ENCODE results near the gene KCNJ12.
"Not testable (repeated sequence)": the region's sequence is repeated elsewhere in the genome, so short reads cannot be mapped to it uniquely, and the experiment has no call there.

Gene KCNJ12

DNA sequence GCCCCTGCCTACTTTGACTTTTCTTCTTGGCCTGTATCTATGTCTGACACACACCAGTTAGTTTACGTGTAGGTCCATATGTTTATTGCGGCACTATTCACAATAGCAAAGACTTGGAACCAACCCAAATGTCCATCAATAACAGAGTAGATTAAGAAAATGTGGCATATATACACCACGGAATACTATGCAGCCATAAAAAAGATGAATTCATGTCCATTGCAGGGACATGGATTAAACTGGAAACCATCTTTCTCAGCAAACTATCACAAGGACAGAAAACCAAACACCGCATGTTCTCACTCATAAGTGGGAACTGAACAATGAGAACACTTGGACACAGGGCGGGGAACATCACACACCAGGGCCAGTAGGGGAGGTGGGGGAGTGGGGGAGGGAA, 80.3 kb downstream of the KCNJ12 start:
- DNase-seq, result not testable (repeated sequence)

GRCh38 chr17:21457051-21458026, 81.2 kb downstream of the KCNJ12 start:
- peak; percentile 91 for DNase-seq

DNA sequence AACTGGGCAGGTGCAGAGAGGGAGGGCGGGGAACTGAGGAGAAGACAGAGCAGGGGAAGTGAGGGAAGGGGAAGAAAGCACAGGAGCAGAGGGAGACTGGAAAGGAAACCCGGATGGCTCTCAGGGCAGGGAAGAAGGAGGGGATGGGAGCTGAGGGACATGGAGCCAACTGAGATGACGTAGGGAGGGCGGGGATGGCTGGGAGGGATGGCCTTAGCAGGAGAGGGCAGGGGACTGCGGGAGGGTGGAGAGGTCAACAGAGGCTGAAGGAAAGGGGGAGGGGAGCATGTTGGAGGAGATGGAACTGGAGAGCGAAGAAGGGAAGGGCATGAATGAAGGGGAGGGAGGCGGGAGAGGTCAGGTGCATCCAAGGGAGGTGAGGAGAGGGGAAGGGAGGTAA, 81.9 kb downstream of the KCNJ12 start:
- no peak for DNase-seq

DNA sequence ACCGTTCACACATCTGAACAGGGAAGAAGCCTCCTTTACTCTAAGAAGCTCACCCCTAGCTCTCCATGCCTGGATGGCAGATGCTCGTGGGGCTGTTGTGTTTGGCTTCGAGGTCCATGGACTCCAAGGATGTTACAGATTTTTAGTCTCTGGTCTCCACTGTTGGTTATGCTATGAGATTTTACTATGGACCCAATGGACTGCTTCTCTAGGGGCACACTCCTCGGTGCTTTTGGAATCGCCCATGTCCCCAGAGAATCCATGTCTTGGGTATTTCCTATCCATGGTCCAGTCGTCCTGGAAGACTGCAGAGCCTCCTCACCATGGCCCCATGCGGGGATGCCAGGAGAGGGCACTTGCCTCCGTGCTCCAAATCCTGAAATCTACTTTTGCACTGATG, 83.4 kb downstream of the KCNJ12 start:
- DNase-seq, result no peak

DNA sequence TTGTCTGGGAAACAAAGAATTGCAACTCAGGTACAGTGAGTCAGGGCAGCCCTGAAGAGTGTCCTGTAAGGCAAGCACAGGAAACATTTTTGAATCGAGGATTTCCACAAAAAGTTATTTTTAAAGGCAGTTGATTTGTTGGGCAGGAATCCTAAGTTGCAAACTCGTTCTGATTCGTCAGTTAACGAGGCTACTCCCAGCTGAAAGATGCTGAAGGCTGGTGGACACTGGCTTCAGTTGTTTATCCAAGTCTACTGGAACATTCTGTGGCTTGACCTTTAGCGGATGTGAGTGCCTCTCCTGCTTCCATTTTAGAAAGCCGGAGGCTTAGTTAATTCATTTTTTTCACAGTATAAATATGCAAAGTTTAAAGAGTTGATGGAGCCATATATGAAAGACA, 84.2 kb downstream of the KCNJ12 start:
- peak; percentile 15 for DNase-seq

GRCh38 chr17:21462237-21462636, 86.1 kb downstream of the KCNJ12 start:
- DNase-seq, result no peak

DNA sequence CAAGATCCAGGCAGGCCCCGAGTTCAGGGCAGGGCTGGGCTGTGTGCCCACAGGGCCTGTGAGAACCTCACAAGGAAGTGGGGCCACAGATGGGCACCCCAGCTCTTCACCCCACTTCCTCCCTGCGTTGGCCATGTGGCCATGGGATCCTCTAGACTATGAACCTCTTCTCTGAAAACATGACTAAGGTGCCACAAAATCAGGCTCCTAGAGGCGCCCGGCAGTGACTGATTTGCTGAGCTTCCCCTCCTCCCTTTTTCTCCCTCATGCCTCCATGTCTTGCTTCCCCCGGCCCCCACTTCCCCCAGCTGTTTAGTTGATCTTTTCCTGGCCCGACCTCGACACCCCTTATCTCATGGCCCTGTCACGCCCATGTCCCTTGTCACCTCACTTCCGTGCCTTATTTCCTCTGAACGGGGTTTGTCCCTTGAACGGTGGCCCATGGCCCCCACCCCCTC, 87.1 kb downstream of the KCNJ12 start:
- DNase-seq, result no peak

DNA sequence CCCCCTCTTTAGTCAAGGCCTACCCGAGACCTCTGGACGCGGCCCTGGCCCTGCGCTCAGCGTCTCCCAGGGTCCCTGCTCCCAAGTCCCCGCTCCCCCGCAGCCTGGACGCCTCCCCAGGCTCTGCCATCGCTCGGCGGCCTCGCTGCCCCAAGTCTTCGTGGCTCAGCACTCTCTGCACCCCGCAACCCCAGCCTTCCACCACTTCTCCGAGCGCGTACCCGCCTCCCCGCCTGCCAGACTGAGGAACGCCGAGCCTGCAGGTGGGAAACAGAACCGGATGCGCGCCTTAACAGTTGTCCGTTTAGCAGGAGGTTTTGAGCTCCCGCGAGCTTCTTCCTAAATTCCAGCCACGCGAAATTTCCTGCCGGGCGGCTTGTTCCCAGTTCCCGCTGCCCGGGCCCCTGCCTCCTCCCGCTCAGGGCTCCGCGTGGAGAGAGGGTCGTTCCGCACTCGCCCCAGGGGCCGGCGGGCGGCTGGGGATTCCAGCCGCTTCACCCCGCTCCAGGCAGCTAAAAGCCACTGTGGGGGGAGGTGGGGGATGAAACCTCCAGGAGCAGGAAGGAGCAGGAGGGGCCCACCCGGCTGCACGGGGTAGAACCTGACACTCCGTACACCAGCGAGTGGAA, 87.7 kb downstream of the KCNJ12 start:
- DNase-seq, result no peak

DNA sequence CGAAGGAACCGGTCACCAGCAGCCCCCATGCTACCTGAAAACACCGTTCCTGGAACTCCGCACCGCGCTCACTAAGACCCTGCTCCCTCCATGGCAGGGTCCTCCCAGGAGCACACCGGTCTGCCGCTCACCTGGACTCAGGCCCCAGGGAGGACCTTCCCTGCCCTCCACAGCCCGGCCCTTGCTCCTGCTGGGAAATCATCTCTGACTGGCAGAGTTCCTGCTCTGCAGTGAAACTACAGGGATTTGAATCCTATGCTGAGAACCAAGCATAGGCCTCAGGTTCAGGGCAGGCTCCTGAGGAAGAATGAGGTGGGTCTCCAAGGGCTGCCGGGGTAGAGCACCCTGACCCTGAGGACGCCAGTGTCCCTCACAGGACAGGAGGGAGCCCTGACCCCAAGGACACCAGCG, 88.5 kb downstream of the KCNJ12 start:
- DNase-seq, result no peak

- DNase-seq, result no peak
Measured at GRCh38 chr17:21466550-21466949, 90.4 kb downstream of the KCNJ12 start.

GRCh38 chr17:21467196-21467595, 91.0 kb downstream of the KCNJ12 start:
- DNase-seq, result no peak

DNA sequence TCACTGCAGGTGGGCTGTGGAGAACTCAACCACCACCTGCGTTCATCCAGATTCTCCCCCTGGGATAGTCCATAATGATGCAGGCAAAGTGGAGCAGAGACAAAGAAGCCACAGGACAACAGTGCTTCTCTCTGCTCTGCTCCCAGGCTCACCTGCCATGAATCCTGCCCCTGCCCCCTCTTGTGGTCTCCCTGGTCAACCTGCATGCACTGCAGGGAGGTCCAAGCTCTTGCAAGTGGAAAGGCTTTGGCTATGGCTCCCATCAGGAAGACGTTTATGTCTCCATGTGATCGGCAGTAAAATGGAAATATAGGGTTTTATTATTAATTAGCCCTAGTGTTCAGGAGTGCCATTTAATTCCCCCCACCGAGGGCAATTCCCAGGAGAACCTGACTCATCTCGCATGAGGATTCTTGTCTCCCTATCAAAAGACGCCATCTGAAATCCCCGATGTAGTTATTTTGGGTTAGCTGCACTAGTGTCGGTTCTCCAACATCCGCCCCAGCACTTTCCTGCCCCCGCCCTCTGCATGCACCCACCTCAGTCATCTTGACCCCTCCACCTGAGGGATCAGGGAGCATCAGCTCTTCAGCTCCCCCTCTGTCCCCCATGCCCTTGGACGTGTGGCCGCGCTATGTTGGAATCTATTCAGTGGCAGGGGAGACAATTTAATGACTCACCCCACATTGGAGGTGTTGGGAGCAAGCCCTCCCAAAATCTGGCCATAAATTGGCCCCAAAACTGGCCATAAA, 91.8 kb downstream of the KCNJ12 start:
- DNase-seq, result no peak
